ENCODE data around the gene RNF217.

RNF217 gene

DNA sequence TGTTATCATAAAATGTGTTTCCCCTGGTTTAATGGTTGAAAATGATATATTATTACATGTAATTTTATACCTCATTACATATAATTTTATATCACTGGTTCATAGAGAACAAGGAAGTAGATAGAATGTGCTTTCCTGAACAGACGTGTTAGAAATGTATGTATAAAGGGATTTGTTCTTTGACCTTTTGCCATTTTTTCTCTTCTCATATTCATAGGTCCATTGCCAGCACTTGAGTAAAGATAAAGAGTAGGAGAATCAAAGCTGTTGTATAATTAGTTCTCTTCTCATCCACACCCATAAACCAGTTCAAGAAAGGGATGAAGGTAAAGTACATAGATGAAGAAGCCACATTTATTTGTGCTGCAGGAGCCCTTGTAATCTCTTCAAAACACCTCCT is 46.7 kb downstream of the RNF217 start:
- no peak for DNase-seq (ENCODE audit: low read depth, low spot score)
- TF ChIP-seq, protein P1, sequence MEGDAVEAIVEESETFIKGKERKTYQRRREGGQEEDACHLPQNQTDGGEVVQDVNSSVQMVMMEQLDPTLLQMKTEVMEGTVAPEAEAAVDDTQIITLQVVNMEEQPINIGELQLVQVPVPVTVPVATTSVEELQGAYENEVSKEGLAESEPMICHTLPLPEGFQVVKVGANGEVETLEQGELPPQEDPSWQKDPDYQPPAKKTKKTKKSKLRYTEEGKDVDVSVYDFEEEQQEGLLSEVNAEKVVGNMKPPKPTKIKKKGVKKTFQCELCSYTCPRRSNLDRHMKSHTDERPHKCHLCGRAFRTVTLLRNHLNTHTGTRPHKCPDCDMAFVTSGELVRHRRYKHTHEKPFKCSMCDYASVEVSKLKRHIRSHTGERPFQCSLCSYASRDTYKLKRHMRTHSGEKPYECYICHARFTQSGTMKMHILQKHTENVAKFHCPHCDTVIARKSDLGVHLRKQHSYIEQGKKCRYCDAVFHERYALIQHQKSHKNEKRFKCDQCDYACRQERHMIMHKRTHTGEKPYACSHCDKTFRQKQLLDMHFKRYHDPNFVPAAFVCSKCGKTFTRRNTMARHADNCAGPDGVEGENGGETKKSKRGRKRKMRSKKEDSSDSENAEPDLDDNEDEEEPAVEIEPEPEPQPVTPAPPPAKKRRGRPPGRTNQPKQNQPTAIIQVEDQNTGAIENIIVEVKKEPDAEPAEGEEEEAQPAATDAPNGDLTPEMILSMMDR (IDR thresholded peaks at IDR 0.05; ENCODE audit: low read depth, low read length): no peak
- no peak overlapping the region for H3K4me3 ChIP-seq (ENCODE audit: low read depth, low read length)
- in situ Hi-C loops (cut with HindIII; ENCODE audit: low sequenced_read_pairs): no loop called here

DNA sequence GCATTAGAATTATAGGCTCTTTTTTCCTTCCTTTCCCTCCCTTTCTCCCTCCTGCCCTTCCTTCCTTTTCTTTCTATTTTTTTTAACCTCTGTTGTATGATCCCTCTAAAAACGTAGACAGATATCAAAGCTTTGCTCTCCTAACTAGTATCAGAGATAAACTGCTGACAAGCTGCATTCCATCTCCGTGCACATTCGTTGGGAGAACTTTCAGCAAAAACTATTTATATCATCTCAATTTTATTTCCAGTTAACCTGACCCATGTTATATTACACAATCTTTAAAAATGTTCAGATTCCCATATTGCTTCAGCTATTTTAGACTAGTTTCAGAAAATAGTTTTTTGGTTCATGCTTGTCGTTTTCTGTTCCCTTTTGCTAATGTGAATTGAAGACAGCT is 47.3 kb downstream of the RNF217 start:
- DNase-seq (ENCODE audit: low read depth, low spot score): no peak
- TF ChIP-seq, protein P1 (IDR thresholded peaks at IDR 0.05; ENCODE audit: low read depth, low read length): no peak

DNA sequence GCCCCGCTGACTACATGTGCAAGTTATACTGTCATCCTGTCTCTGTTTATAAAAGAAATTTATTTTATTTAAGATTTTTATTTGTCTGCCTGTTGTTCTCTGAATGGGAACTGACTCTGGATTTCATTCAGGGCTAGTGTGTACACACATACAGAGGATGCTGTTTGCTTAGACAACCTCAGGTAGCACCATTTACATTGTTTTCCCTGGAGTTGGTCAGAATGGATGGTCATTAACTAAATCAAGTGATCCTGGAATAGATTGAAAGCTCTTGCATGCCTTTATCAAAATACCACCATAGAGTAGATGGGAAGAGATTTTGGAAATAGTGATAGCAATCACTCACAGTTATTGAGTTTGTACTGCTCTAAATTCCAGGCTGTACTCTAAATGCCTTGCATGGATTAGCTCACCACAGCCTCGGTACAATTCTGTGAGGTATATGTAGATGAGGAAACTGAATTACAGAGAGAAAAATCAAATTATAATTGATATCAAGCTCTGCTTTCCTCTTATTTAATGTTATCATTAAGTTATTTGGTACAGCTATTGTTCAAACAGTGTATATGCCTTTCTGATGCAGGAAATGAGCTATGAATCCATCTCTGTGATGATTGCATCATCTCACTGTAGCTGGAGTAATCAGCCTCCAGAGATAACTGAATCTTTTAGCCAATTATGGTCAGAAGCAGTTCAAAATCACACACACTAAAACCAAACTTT is 51.9 kb downstream of the RNF217 start:
- DNase-seq (ENCODE audit: low read depth, low spot score): peak; percentile 77
- in situ Hi-C loops (cut with HindIII; ENCODE audit: low sequenced_read_pairs): no loop called here
- no peak overlapping the region for H3K4me3 ChIP-seq (ENCODE audit: low read depth, low read length)
- TF ChIP-seq, protein P1 (IDR thresholded peaks at IDR 0.05; ENCODE audit: low read depth, low read length): no peak

More for the DNA sequence above, 47.3 kb downstream of the RNF217 start:
- in situ Hi-C loops (cut with HindIII; ENCODE audit: low sequenced_read_pairs): no loop called here
- H3K4me3 ChIP-seq (ENCODE audit: low read depth, low read length): no peak overlapping the region

DNA sequence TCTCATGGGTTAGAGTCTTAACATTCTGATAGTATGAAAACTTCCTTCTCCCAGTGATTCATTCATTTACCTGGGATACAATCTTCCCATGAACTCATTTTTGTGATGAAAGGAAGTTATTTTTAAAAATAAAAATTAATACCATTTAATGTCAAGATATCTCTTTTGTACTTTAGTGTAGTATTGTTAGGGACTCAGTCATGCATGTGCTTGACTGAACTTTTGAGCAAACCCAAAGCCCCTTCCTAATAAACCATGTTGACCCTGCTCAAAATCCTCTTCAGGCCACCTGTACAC is 52.4 kb downstream of the RNF217 start:
- no peak overlapping the region for H3K4me3 ChIP-seq (ENCODE audit: low read depth, low read length)
- DNase-seq (ENCODE audit: low read depth, low spot score): no peak
- in situ Hi-C loops (cut with HindIII; ENCODE audit: low sequenced_read_pairs): no loop called here
- TF ChIP-seq, protein P1 (IDR thresholded peaks at IDR 0.05; ENCODE audit: low read depth, low read length): no peak

DNA sequence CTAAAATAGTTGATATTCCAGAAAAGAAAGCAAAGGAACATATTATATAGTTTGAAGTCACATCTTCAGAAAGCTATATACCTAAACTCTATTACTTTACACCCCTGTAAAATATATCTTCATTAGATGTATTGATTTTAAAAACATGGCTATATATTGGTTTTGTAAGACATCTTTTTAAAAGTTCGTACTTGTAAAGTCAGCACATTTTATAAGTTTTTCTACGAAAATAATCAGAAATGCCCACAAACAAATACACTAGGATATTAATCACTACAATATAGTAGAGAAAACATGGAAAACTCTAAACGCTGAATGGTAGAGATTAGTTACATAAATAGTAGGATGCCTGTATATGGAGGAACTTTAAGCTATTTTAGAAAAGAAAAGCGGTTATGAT is 52.9 kb downstream of the RNF217 start:
- DNase-seq (ENCODE audit: low read depth, low spot score): no peak
- no peak overlapping the region for H3K4me3 ChIP-seq (ENCODE audit: low read depth, low read length)
- in situ Hi-C loops (cut with HindIII; ENCODE audit: low sequenced_read_pairs): no loop called here
- TF ChIP-seq, protein P1 (IDR thresholded peaks at IDR 0.05; ENCODE audit: low read depth, low read length): no peak

DNA sequence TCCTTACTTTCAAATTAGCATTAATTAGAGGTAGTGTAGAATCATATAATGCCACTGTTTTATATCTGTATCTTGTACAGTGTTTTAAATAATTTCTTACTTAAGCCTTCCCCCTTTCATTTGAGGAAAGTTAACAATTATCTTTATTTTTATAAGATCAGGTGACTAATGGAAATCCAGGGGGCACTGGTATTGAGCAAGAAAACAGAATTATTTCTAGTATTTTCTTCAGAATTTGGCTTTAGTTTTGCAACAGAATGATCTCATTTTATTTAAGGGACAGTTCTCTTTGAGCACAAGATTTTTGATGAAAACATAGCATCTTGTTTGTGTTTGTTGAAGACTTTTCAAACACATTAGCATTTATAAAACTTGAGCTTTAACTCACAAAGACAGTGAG is 55.9 kb downstream of the RNF217 start:
- H3K4me3 ChIP-seq (ENCODE audit: low read depth, low read length): no peak overlapping the region
- TF ChIP-seq, protein P1 (IDR thresholded peaks at IDR 0.05; ENCODE audit: low read depth, low read length): no peak
- DNase-seq (ENCODE audit: low read depth, low spot score): no peak
- in situ Hi-C loops (cut with HindIII; ENCODE audit: low sequenced_read_pairs): no loop called here
